Activated CD8-positive, alpha-beta T cell treated with anti-CD3 and anti-CD28 coated beads for 36 hours (primary cell): Measurements from ENCODE around the gene PRSS16. TPM values are rescaled to one million over a fixed set of nuclear protein-coding genes. Genes with fewer than 3 reads are reported as not detected.
"Not testable (repeated sequence)": the region's sequence is repeated elsewhere in the genome, so short reads cannot be mapped to it uniquely, and the experiment has no call there.

Experiments used
- ATAC-seq: fragments of 200-7000 bp; cut with Tn5 transposase; one replicate; pipeline ENCODE4 v1.10.0; 2021; ENCODE audit warnings: mild to moderate bottlenecking, moderate library complexity
- CTCF ChIA-PET: fragments of 350-600 bp; sonication (Branson Sonifier 250); formaldehyde crosslinking; loops from one replicate; lab custom pipeline; 2021; ENCODE audit warnings: antibody characterized with exemption; lab: Charles Lee
- POLR2A ChIA-PET: fragments of 350-600 bp; sonication (Branson Sonifier 250); formaldehyde crosslinking; loops from one replicate; lab custom pipeline; 2021; ENCODE audit warnings: antibody characterized with exemption; lab: Charles Lee
- DNase-seq: peaks from one replicate; pipeline ENCODE4 v3.0.0-alpha.2; 2020
- H3K27ac Mint-ChIP-seq: one replicate; pipeline ENCODE4 v1.8.0; 2021; ENCODE audit warnings: mild to moderate bottlenecking, mixed read lengths
- H3K27me3 Mint-ChIP-seq: one replicate; pipeline ENCODE4 v1.8.0; 2021; ENCODE audit warnings: mixed read lengths
- H3K36me3 Mint-ChIP-seq: one replicate; pipeline ENCODE4 v1.8.0; 2021; ENCODE audit warnings: low read depth, mixed read lengths
- H3K4me1 Mint-ChIP-seq: one replicate; pipeline ENCODE4 v1.8.0; 2021; ENCODE audit warnings: low read depth, mixed read lengths
- H3K4me3 Mint-ChIP-seq: one replicate; pipeline ENCODE4 v1.8.0; 2021; ENCODE audit warnings: mild to moderate bottlenecking, moderate library complexity, mixed read lengths
- H3K9me3 Mint-ChIP-seq: one replicate; pipeline ENCODE4 v1.8.0; 2021; ENCODE audit warnings: mixed read lengths
- intact Hi-C: fragments of 100-400 bp; cut with micrococcal nuclease; formaldehyde crosslinking; loops from one replicate; pipeline ENCODE4 v1.10.0; 2022
- total RNA-seq, 2 experiments: library from RNA; stranded (reverse); gene quantifications; one replicate each; pipeline ENCODE4 v1.2.3, GENCODE V29; 2021
- TF ChIP-seq, protein P1 (sequence below): fragments of 200-600 bp; IDR thresholded peaks from one replicate; pipeline ENCODE4 v1.8.0; 2022; ENCODE audit warnings: antibody characterized with exemption, mild to moderate bottlenecking

Gene PRSS16
- total RNA-seq, 2 experiments from 2014 or later, result 0.65 to 1.9 TPM

DNA sequence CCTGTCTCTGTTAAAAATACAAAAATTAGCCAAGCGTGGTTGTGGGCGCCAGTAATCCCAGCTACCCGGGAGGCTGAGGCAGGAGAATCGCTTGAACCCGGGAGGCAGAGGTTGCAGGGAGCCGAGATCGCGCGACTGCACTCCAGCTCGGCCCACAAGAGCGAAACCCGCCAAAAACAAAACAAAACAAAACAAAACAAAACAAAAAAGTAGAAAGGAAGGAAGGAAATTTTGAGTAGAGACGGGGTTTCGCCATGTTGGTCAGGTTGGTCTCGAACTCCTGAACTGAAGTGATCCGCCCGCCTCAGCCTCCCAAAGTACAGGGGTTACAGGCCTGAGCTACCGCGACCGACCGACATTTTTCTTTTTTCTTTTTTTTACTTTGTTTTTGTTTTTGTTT is 30.6 kb upstream of the PRSS16 start:
- ChIA-PET POLR2A (no interaction called here), CTCF (no interaction called here)
- Mint-ChIP-seq H3K4me1 (no peaks in the 10 kb centered on the region), H3K36me3 (peaks cover 1% of the 10 kb centered on the region), H3K27ac (no peak overlapping the region), H3K4me3 (no peak overlapping the region), H3K9me3 (peaks cover 4% of the 10 kb centered on the region), H3K27me3 (peaks cover 35% of the 10 kb centered on the region)
- DNase-seq (no peak), ATAC-seq (no peak)
- TF ChIP-seq, protein P1, sequence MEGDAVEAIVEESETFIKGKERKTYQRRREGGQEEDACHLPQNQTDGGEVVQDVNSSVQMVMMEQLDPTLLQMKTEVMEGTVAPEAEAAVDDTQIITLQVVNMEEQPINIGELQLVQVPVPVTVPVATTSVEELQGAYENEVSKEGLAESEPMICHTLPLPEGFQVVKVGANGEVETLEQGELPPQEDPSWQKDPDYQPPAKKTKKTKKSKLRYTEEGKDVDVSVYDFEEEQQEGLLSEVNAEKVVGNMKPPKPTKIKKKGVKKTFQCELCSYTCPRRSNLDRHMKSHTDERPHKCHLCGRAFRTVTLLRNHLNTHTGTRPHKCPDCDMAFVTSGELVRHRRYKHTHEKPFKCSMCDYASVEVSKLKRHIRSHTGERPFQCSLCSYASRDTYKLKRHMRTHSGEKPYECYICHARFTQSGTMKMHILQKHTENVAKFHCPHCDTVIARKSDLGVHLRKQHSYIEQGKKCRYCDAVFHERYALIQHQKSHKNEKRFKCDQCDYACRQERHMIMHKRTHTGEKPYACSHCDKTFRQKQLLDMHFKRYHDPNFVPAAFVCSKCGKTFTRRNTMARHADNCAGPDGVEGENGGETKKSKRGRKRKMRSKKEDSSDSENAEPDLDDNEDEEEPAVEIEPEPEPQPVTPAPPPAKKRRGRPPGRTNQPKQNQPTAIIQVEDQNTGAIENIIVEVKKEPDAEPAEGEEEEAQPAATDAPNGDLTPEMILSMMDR, result no peak
- intact Hi-C loops, result no loop called here

DNA sequence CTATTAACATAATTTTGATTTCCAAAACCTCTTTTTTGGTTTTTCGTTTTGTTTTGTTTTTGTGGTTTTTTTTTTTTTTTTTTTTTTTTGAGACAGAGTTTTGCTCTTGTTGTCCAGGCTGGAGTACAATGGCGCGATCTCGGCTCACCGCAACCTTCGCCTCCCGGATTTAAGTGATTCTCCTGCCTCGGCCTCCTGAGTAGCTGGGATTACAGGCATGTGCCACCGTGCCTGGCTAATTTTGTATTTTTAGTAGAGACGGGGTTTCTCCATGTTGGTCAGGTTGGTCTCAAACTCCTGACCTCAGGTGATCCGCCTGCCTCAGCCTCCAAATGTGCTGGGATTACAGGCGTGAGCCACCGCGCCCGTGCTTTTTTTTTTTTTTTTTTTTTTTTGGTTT is 24.5 kb upstream of the PRSS16 start:
- intact Hi-C loops, POLR2A ChIA-PET: not testable (repeated sequence)
- H3K27me3 Mint-ChIP-seq, result peaks cover 38% of the 10 kb centered on the region

DNA sequence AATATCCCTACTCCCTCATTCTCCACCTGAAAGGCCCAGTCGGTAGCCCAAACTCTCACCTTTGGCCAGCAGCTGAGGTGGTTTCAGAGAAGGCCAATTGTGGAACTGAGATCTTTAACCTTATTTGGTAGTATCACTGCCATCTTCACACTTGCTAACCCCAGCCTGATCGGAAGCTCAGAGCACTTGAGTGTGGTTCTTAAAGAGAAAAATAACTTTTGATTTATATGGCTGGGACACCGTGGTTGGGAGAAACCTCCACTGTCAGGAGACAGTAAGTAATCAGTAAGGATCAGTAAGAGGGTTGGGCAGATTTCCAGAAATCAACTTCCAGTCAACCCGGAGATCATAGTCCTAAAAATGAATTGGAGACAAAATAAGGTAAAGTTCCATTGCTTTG is 22.8 kb upstream of the PRSS16 start:
- H3K36me3 Mint-ChIP-seq, result no peaks in the 10 kb centered on the region
- TF ChIP-seq, protein P1, result no peak
- ChIA-PET CTCF (no interaction called here), POLR2A (no interaction called here)
- H3K4me3 Mint-ChIP-seq, result no peak overlapping the region
- intact Hi-C loops, result no loop called here
- DNase-seq (no peak), ATAC-seq (no peak)
- peaks cover 44% of the 10 kb centered on the region for H3K27me3 Mint-ChIP-seq
- H3K27ac Mint-ChIP-seq, result no peak overlapping the region
- no peaks in the 10 kb centered on the region for H3K9me3 Mint-ChIP-seq
- no peaks in the 10 kb centered on the region for H3K4me1 Mint-ChIP-seq

More for the DNA sequence above, 24.5 kb upstream of the PRSS16 start:
- H3K4me1 Mint-ChIP-seq, CTCF ChIA-PET, DNase-seq, H3K36me3 Mint-ChIP-seq, H3K27ac Mint-ChIP-seq, ATAC-seq, H3K9me3 Mint-ChIP-seq, H3K4me3 Mint-ChIP-seq: not testable (repeated sequence)

DNA sequence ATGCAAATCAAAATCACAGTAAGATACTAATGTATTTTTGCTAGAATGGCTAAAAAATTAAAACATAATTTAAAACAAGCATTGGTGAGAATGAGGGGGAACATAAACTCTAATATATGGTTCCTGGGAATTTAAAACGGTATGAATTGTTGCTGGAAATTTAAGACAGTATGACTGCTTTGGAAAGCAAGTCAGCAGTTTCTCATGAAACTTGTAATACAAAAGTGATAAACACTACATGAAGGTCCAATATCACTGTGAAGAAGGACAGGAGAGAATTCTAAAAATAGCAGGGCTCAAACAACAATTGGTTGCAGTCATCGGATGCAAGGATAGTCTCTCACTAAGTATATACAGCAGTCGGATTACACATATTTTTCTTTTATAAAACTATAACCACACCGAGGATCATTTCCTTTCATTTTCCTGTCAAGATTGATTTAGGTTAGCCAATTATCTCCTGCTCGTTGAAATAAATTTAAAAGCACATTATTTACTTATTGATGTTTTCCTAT is 18.5 kb upstream of the PRSS16 start:
- TF ChIP-seq, protein P1, result no peak
- Mint-ChIP-seq H3K27ac (no peak overlapping the region), H3K4me3 (no peak overlapping the region), H3K36me3 (no peaks in the 10 kb centered on the region), H3K27me3 (peaks cover 54% of the 10 kb centered on the region), H3K9me3 (peaks cover 2% of the 10 kb centered on the region), H3K4me1 (no peaks in the 10 kb centered on the region)
- ChIA-PET CTCF (no interaction called here), POLR2A (no interaction called here)
- intact Hi-C loops, result no loop called here
- no peak for DNase-seq
- no peak for ATAC-seq

DNA sequence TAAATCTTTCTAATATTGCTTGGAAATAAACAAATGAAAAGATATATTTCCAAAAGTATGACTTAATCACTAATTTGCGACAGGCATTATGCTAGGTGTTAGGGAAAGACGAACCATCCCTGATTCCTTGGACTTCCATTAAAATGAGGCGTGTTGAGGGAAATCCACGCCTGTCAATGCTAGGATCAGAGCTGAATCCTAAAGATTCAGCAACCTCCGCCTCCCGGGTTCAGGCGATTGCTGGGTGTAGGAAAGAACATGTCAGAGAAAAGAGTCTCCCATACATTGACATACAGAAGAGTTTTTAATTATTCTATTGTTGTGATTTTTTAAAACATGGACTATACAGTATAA is 16.8 kb upstream of the PRSS16 start:
- TF ChIP-seq, protein P1, result no peak
- no peaks in the 10 kb centered on the region for H3K36me3 Mint-ChIP-seq
- peaks cover 5% of the 10 kb centered on the region for H3K4me1 Mint-ChIP-seq
- no peak for DNase-seq
- H3K4me3 Mint-ChIP-seq, result no peak overlapping the region
- H3K9me3 Mint-ChIP-seq, result peaks cover 2% of the 10 kb centered on the region
- intact Hi-C loops, result no loop called here
- peaks cover 47% of the 10 kb centered on the region for H3K27me3 Mint-ChIP-seq
- CTCF ChIA-PET, result no interaction called here
- POLR2A ChIA-PET, result no interaction called here
- H3K27ac Mint-ChIP-seq, result no peak overlapping the region
- no peak for ATAC-seq
